ENCODE results near the gene SNRNP35.
"Not testable (repeated sequence)": the region's sequence is repeated elsewhere in the genome, so short reads cannot be mapped to it uniquely, and the experiment has no call there.

Gene SNRNP35

GRCh38 chr12:123449856-123450255 lies 8.1 kb upstream of the SNRNP35 start:
- no peak for DNase-seq

- DNase-seq, result no peak
These were observed 7.3 kb upstream of the SNRNP35 start for GRCh38 chr12:123450636-123451035.

DNA sequence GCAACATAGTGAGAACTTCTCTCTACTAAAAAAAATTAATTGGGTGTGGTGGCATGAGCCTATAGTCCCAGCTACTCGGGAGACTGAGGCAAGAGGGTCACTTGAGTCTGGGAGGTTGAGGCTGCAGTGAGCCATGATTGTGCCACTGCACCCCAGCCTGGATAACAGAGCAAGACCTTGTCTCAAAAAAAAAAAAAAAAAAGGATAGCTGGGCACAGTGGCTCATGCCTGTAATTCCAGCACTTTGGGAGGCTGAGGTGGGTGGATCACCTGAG lies 5.7 kb upstream of the SNRNP35 start:
- DNase-seq, result not testable (repeated sequence)

GRCh38 chr12:123453165-123453564 lies 4.8 kb upstream of the SNRNP35 start:
- no peak for DNase-seq

DNA sequence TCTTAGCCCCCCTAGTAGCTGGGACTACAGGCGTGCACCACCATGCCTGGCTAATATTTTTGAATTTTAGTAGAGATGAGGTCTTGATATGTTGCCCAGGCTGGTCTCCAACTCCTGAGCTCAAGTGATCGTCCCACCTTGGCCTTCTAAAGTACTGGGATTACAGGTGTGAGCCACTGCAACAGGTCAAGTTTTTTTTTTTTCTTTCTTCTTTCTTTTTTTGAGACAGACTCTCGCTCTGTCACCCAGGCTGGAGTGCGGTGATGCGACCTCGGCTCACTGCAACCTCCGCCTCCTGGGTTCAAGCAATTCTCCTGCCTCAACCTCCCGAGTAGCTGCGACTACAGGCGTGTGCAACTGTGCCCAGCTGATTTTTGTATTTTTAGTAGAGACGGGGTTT lies 5.2 kb downstream of the SNRNP35 start:
- DNase-seq, result not testable (repeated sequence)

- DNase-seq, result no peak
These were observed 7.1 kb downstream of the SNRNP35 start for GRCh38 chr12:123465084-123465483.

GRCh38 chr12:123468786-123469185 lies 10.8 kb downstream of the SNRNP35 start:
- DNase-seq, result no peak

GRCh38 chr12:123469978-123470377 lies 12.0 kb downstream of the SNRNP35 start:
- DNase-seq, result no peak

- no peak for DNase-seq
These were observed 13.6 kb downstream of the SNRNP35 start for GRCh38 chr12:123471374-123472068.

- no peak for DNase-seq
These were observed 14.5 kb downstream of the SNRNP35 start for GRCh38 chr12:123472438-123472849.

- DNase-seq, result no peak
These were observed 16.7 kb downstream of the SNRNP35 start for GRCh38 chr12:123474485-123475245.

- no peak for DNase-seq
These were observed 17.3 kb downstream of the SNRNP35 start for GRCh38 chr12:123475246-123475703.

GRCh38 chr12:123478069-123478468 lies 20.1 kb downstream of the SNRNP35 start:
- DNase-seq, result no peak

- DNase-seq, result no peak
These were observed 20.8 kb downstream of the SNRNP35 start for GRCh38 chr12:123478762-123479161.

DNA sequence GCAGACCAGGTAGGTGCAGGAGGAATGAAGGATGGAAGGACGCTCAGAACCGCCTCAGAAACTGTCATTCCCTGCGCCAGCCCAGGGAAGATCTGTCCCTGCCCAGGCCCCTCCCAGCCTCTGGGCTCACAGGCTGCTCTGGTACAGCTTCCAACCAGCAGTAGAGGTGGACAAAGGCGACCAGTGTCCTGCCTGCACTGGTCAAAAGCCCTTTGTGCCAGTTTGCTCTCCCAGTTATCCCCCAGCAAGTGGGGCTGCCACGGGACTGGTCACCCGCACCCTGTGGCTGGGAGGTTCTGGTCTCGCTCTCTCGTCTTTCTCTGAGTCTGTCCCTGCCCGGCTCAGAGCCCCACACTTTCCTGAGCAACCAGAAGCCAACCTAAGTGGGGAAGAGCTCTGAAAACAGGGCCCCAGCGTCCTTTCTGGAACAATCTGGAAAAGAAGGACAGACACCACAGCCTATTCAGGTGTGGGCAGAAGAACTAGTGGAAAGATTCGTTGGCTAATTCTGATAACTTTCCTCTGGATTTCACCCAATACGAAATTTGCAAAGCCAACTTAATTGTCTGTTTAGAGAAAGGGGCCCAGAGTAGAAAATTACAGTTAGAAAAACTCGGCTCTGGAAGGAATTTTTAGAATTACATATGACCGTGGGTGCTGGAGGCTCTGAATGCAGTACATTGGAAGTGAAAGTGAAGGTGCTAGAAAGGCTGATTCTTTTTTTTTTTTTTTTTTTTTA lies 21.7 kb downstream of the SNRNP35 start:
- DNase-seq, result no peak

GRCh38 chr12:123481251-123481650 lies 23.3 kb downstream of the SNRNP35 start:
- DNase-seq, result not testable (repeated sequence)

DNA sequence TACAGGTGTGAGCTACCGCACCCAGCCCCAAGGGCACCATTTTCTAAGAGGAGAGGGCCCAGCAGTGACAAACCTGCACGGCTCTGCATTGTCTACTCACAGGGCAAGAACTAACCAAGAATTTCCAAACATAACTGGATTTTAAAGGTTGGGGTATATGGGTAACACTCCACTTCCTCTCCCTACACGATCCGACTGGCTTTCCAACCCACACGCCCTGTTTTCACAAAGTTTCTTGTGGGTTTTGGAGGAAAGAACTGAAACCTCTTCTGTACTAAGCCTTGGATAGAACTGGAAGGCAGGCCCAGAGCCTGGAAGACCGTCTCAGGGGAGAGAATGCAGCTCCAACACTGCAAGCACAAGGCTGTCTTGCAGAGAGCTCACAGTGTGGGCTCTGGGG lies 24.9 kb downstream of the SNRNP35 start:
- no peak for DNase-seq

GRCh38 chr12:123483602-123484248 lies 25.8 kb downstream of the SNRNP35 start:
- DNase-seq, result no peak

DNA sequence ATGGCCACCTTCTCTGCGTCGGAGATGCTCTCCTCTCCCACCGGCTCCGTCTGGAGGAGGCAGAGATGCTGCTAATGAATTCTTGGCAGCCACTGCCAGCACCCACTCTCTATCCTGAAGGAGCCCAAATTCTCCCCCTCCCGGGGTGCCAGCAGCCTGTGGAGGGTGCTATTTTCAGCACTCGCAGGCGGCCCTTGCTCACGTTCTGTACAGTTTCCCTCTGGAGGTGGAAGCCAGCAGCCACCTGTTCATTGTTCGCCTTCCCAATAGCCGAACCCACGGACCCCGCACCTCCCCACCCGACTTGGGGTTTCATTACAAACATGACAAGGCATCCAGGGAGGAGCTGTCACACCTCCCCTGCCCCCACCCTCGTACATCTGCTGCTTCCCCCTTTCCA lies 27.8 kb downstream of the SNRNP35 start:
- no peak for DNase-seq

- no peak for DNase-seq
These were observed 29.5 kb downstream of the SNRNP35 start for GRCh38 chr12:123487428-123487827.

GRCh38 chr12:123488539-123489230 lies 30.7 kb downstream of the SNRNP35 start:
- no peak for DNase-seq

GRCh38 chr12:123489580-123489979 lies 31.6 kb downstream of the SNRNP35 start:
- no peak for DNase-seq

DNA sequence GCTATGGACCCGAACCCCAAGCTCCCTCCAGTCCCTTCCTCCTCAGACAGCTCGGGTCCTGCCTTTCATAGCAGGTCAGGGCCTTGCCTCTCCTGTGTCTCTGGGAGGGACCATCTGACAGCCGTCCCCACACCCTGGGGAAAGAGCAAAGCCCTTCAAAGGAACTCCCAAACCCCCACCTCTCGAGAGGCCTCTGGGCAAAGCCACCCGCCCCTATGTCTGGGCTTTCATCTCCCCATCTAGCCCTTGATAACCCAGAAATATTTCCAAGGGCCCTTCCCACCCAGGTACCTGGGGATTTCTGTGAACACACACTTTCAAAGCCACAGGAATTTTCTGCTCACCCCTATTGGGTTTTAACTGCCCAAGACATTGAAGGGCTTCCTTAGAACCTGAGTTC lies 32.1 kb downstream of the SNRNP35 start:
- no peak for DNase-seq

All from SW 1271 (cell line).